Osteocyte (in vitro differentiated cells): ENCODE measurements around the gene PIK3C2G. TPM values are rescaled to one million over a fixed set of nuclear protein-coding genes. Genes with fewer than 3 reads are reported as not detected.
"Not testable (repeated sequence)": the region's sequence is repeated elsewhere in the genome, so short reads cannot be mapped to it uniquely, and the experiment has no call there.

Experiments
- DNase-seq: peaks from one replicate; pipeline ENCODE4 v3.0.0; 2021; ENCODE audit warnings: mixed read lengths; ENCODE audit not compliant: unreplicated experiment; ENCODE audit errors: extremely low spot score
- H3K27ac Mint-ChIP-seq: one replicate; pipeline ENCODE4 v1.8.0; 2021; ENCODE audit warnings: mild to moderate bottlenecking, mixed read lengths; ENCODE audit not compliant: unreplicated experiment
- H3K27me3 Mint-ChIP-seq: one replicate; pipeline ENCODE4 v1.8.0; 2021; ENCODE audit warnings: mixed read lengths; ENCODE audit not compliant: unreplicated experiment
- H3K36me3 Mint-ChIP-seq: one replicate; pipeline ENCODE4 v1.8.0; 2021; ENCODE audit warnings: mixed read lengths; ENCODE audit not compliant: unreplicated experiment
- H3K4me1 Mint-ChIP-seq: one replicate; pipeline ENCODE4 v1.8.0; 2021; ENCODE audit warnings: mixed read lengths; ENCODE audit not compliant: unreplicated experiment
- H3K4me3 Mint-ChIP-seq: one replicate; pipeline ENCODE4 v1.8.0; 2021; ENCODE audit warnings: mild to moderate bottlenecking, moderate library complexity, mixed read lengths; ENCODE audit not compliant: unreplicated experiment
- H3K9me3 Mint-ChIP-seq: one replicate; pipeline ENCODE4 v1.8.0; 2021; ENCODE audit warnings: mixed read lengths; ENCODE audit not compliant: unreplicated experiment
- CTCF ChIP-seq: fragments of 200-600 bp; sonication (generic); IDR thresholded peaks from 2 replicates; pipeline ENCODE4 v1.5.0; 2021; ENCODE audit warnings: antibody characterized with exemption, mild to moderate bottlenecking, moderate library complexity
- total RNA-seq: library from RNA; stranded (reverse); gene quantifications from 2 replicates; pipeline ENCODE4 v1.2.1, GENCODE V29; 2021

PIK3C2G gene
- total RNA-seq, 1 donor from 2014 or later: not detected

- H3K9me3 Mint-ChIP-seq: no peaks in the 10 kb centered on the region
- TF ChIP-seq CTCF: no peak
- H3K36me3 Mint-ChIP-seq: no peaks in the 10 kb centered on the region
- H3K27me3 Mint-ChIP-seq: no peaks in the 10 kb centered on the region
- no peak overlapping the region for H3K4me3 Mint-ChIP-seq
- DNase-seq: no peak
- no peak overlapping the region for H3K27ac Mint-ChIP-seq
- H3K4me1 Mint-ChIP-seq: peaks cover 3% of the 10 kb centered on the region
Observed at GRCh38 chr12:18681818-18682217, 420.5 kb downstream of the PIK3C2G start.

GRCh38 chr12:18683327-18684013 is 422.2 kb downstream of the PIK3C2G start:
- peak overlapping the region; percentile 35 for H3K27ac Mint-ChIP-seq
- no peak for DNase-seq
- TF ChIP-seq CTCF: no peak
- no peak overlapping the region for H3K4me3 Mint-ChIP-seq
- no peaks in the 10 kb centered on the region for H3K27me3 Mint-ChIP-seq
- H3K4me1 Mint-ChIP-seq: peaks cover 3% of the 10 kb centered on the region
- H3K9me3 Mint-ChIP-seq: no peaks in the 10 kb centered on the region
- no peaks in the 10 kb centered on the region for H3K36me3 Mint-ChIP-seq

DNA sequence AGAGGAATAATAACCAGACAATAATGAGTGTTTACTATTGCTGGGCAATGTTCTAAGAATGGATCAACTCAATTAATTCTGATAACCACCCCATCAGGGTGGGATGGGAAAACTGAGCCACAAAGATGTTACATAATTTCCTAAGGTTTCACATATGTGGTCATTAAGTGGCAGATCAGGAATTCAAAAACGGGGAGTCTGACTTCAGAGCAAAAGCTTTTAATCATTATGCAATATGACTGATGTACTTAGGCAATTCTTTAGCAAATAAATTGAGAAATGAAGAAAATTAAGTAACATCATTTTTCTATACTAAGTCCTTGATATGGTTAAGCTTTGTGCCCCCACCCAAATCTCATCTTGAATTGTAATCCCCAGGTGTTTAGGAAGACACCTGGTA is 423.1 kb downstream of the PIK3C2G start:
- no peak for TF ChIP-seq CTCF
- no peaks in the 10 kb centered on the region for H3K36me3 Mint-ChIP-seq
- DNase-seq: no peak
- no peaks in the 10 kb centered on the region for H3K9me3 Mint-ChIP-seq
- no peak overlapping the region for H3K4me3 Mint-ChIP-seq
- no peaks in the 10 kb centered on the region for H3K27me3 Mint-ChIP-seq
- H3K27ac Mint-ChIP-seq: no peak overlapping the region
- H3K4me1 Mint-ChIP-seq: peaks cover 3% of the 10 kb centered on the region

GRCh38 chr12:18689771-18690170 is 428.5 kb downstream of the PIK3C2G start:
- no peak overlapping the region for H3K4me3 Mint-ChIP-seq
- H3K9me3 Mint-ChIP-seq: no peaks in the 10 kb centered on the region
- H3K4me1 Mint-ChIP-seq: peaks cover 6% of the 10 kb centered on the region
- no peaks in the 10 kb centered on the region for H3K36me3 Mint-ChIP-seq
- no peaks in the 10 kb centered on the region for H3K27me3 Mint-ChIP-seq
- TF ChIP-seq CTCF: no peak
- no peak overlapping the region for H3K27ac Mint-ChIP-seq
- no peak for DNase-seq

- no peak for DNase-seq
- no peak overlapping the region for H3K4me3 Mint-ChIP-seq
- no peaks in the 10 kb centered on the region for H3K36me3 Mint-ChIP-seq
- no peak overlapping the region for H3K27ac Mint-ChIP-seq
- H3K27me3 Mint-ChIP-seq: no peaks in the 10 kb centered on the region
- no peak for TF ChIP-seq CTCF
- H3K4me1 Mint-ChIP-seq: peaks cover 6% of the 10 kb centered on the region
- H3K9me3 Mint-ChIP-seq: no peaks in the 10 kb centered on the region
Observed at GRCh38 chr12:18690653-18691052, 429.3 kb downstream of the PIK3C2G start.

DNA sequence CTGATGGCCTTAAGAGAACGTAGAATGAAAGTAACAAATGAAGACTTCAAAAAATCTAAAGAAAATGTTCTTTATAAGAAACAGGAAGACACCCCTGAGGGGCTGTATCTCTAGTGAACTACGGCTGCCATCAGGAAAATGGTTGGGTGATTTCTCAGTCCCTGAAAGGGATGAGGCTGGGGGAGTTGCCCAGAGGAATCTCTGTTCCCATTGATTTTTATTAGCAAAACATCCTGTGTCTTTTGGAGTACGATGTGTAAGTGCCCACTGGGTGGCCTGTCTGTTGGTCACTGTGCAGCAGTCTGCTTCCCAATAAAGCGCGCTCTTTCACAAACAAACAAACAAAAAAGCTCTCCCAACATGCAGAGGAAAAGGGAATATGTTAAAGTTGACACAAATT is 432.7 kb downstream of the PIK3C2G start:
- peaks cover 14% of the 10 kb centered on the region for H3K4me1 Mint-ChIP-seq
- H3K27ac Mint-ChIP-seq, H3K36me3 Mint-ChIP-seq, H3K27me3 Mint-ChIP-seq, H3K4me3 Mint-ChIP-seq, H3K9me3 Mint-ChIP-seq, DNase-seq: not testable (repeated sequence)
